Measurements from ENCODE around the gene DOK7. TPM values are rescaled to one million over a fixed set of nuclear protein-coding genes. Genes with fewer than 3 reads are reported as not detected.

Gene DOK7
- total RNA-seq, 2 experiments from 2014 or later, result not detected

- Mint-ChIP-seq H3K4me3 (no peak overlapping the region), H3K27ac (no peak overlapping the region), H3K9me3 (no peaks in the 10 kb centered on the region), H3K4me1 (ENCODE audit: low read depth) (no peaks in the 10 kb centered on the region), H3K36me3 (ENCODE audit: low read depth) (no peaks in the 10 kb centered on the region), H3K27me3 (peaks cover 29% of the 10 kb centered on the region)
- H3K27ac ChIP-seq (ENCODE audit: low read depth in 1 of 2, low read length in 2 of 2), result no peak overlapping the region
- ATAC-seq (ENCODE audit: poor library complexity) (no peak), DNase-seq (no peak)
- TF ChIP-seq CTCF (IDR thresholded peaks at IDR 0.05), result no peak
- no peak overlapping the region for H3K4me3 ChIP-seq (ENCODE audit: low read length)
- H3K36me3 ChIP-seq (ENCODE audit: insufficient read depth, low read length), result no peaks in the 10 kb centered on the region
- peaks cover 28 to 30% of the 10 kb centered on the region in 2 experiments for H3K27me3 ChIP-seq (ENCODE audit: control insufficient read depth in 1 of 2, insufficient read depth in 2 of 2, low read length in 2 of 2)
- POLR2A ChIA-PET, result no interaction called here
- CTCF ChIA-PET, result no interaction called here
- H3K4me1 ChIP-seq (ENCODE audit: insufficient read depth, low read length), result peaks cover 22% of the 10 kb centered on the region
- intact Hi-C loops (cut with DNase I, micrococcal nuclease), result no loop called here
- H3K9me3 ChIP-seq (ENCODE audit: control insufficient read depth in 1 of 2, insufficient read depth in 1 of 2, low read length in 2 of 2), result peaks cover 0 to 12% of the 10 kb centered on the region in 2 experiments
Observed at GRCh38 chr4:3483471-3483921, 20.4 kb downstream of the DOK7 start.

GRCh38 chr4:3484057-3484973 lies 21.2 kb downstream of the DOK7 start:
- no peaks in the 10 kb centered on the region for H3K9me3 Mint-ChIP-seq
- ATAC-seq (ENCODE audit: poor library complexity) (no peak), DNase-seq (no peak)
- no peaks in the 10 kb centered on the region for H3K36me3 Mint-ChIP-seq (ENCODE audit: low read depth)
- intact Hi-C loops (cut with DNase I, micrococcal nuclease), result no loop called here
- H3K27me3 ChIP-seq (ENCODE audit: control insufficient read depth in 1 of 2, insufficient read depth in 2 of 2, low read length in 2 of 2), result peaks cover 28 to 30% of the 10 kb centered on the region in 2 experiments
- no peak overlapping the region for H3K27ac Mint-ChIP-seq
- peaks cover 22% of the 10 kb centered on the region for H3K4me1 ChIP-seq (ENCODE audit: insufficient read depth, low read length)
- ChIA-PET CTCF (no interaction called here), POLR2A (no interaction called here)
- H3K36me3 ChIP-seq (ENCODE audit: insufficient read depth, low read length), result no peaks in the 10 kb centered on the region
- no peak for TF ChIP-seq CTCF (IDR thresholded peaks at IDR 0.05)
- no peak overlapping the region for H3K4me3 Mint-ChIP-seq
- H3K4me1 Mint-ChIP-seq (ENCODE audit: low read depth), result no peaks in the 10 kb centered on the region
- no peak overlapping the region for H3K4me3 ChIP-seq (ENCODE audit: low read length)
- peaks cover 38% of the 10 kb centered on the region for H3K27me3 Mint-ChIP-seq
- peaks cover 0 to 12% of the 10 kb centered on the region in 2 experiments for H3K9me3 ChIP-seq (ENCODE audit: control insufficient read depth in 1 of 2, insufficient read depth in 1 of 2, low read length in 2 of 2)
- no peak overlapping the region for H3K27ac ChIP-seq (ENCODE audit: low read depth in 1 of 2, low read length in 2 of 2)

- Histone ChIP-seq H3K36me3 (ENCODE audit: insufficient read depth, low read length) (no peaks in the 10 kb centered on the region), H3K9me3 (ENCODE audit: control insufficient read depth in 1 of 2, insufficient read depth in 1 of 2, low read length in 2 of 2) (peaks cover 0 to 12% of the 10 kb centered on the region in 2 experiments), H3K4me1 (ENCODE audit: insufficient read depth, low read length) (peaks cover 22% of the 10 kb centered on the region), H3K27me3 (ENCODE audit: control insufficient read depth in 1 of 2, insufficient read depth in 2 of 2, low read length in 2 of 2) (peaks cover 26 to 30% of the 10 kb centered on the region in 2 experiments), H3K27ac (ENCODE audit: low read depth in 1 of 2, low read length in 2 of 2) (no peak overlapping the region), H3K4me3 (ENCODE audit: low read length) (no peak overlapping the region)
- peaks cover 45% of the 10 kb centered on the region for H3K27me3 Mint-ChIP-seq
- H3K27ac Mint-ChIP-seq, result no peak overlapping the region
- no peaks in the 10 kb centered on the region for H3K4me1 Mint-ChIP-seq (ENCODE audit: low read depth)
- ChIA-PET CTCF (no interaction called here), POLR2A (no interaction called here)
- H3K4me3 Mint-ChIP-seq, result no peak overlapping the region
- no peaks in the 10 kb centered on the region for H3K36me3 Mint-ChIP-seq (ENCODE audit: low read depth)
- intact Hi-C loops (cut with DNase I, micrococcal nuclease), result no loop called here
- no peaks in the 10 kb centered on the region for H3K9me3 Mint-ChIP-seq
- ATAC-seq (ENCODE audit: poor library complexity) (no peak), DNase-seq (no peak)
- TF ChIP-seq CTCF (IDR thresholded peaks at IDR 0.05), result no peak
Observed at GRCh38 chr4:3485011-3485791, 22.1 kb downstream of the DOK7 start.

All from CD4-positive, alpha-beta T cell (primary cell).